C4-2B (cell line): ENCODE data around the gene C5orf58.
A peak's percentile ranks its signal among the peaks of the same experiment; 100 is the strongest.

Source experiments
- H3K27ac ChIP-seq: fragments of 450-650 bp; 2 replicates; pipeline ENCODE4 v1.5.1; 2017
- ZFX ChIP-seq: fragments of 450-650 bp; IDR thresholded peaks from 2 replicates; pipeline ENCODE4 v1.6.1; 2017
- TF ChIP-seq, protein P1 (sequence below): fragments of 450-650 bp; conservative IDR thresholded peaks from 2 replicates; pipeline ENCODE4 v1.5.1; 2017; ENCODE audit warnings: mild to moderate bottlenecking

Gene C5orf58, protein sequence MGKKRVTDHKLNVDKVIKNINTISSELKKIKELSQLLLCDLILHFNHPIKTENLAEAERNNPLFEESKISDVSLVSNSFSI

DNA sequence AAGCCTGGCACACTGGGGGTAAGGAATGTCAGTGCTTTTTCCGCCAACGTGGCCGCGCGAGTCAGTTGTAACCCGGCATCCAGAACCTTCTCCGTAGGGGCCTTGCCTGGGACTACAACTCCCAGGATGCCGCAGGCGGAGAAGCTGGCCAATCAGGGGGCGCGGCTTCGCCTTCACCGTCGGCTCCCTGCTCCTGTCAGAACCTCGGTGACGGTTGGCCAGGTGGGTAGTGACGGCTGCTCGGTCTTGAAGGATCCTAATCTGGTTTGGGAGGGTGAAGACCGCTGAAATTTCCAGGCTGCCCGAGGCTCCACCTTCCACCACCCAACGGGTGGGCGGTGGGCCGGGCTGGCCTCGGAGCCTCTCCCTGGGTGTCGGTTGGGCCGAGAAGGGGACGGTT, at the start of gene C5orf58:
C5orf58 (plus strand) TSS at position 200 of the 400 bp plus-strand sequence. CDS start 1,992 bp downstream, outside the sequence.
- no peak within 1 kb of the TSS for H3K27ac ChIP-seq
- TF ChIP-seq, protein P1, sequence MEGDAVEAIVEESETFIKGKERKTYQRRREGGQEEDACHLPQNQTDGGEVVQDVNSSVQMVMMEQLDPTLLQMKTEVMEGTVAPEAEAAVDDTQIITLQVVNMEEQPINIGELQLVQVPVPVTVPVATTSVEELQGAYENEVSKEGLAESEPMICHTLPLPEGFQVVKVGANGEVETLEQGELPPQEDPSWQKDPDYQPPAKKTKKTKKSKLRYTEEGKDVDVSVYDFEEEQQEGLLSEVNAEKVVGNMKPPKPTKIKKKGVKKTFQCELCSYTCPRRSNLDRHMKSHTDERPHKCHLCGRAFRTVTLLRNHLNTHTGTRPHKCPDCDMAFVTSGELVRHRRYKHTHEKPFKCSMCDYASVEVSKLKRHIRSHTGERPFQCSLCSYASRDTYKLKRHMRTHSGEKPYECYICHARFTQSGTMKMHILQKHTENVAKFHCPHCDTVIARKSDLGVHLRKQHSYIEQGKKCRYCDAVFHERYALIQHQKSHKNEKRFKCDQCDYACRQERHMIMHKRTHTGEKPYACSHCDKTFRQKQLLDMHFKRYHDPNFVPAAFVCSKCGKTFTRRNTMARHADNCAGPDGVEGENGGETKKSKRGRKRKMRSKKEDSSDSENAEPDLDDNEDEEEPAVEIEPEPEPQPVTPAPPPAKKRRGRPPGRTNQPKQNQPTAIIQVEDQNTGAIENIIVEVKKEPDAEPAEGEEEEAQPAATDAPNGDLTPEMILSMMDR = no peak
- TF ChIP-seq ZFX = no peak

DNA sequence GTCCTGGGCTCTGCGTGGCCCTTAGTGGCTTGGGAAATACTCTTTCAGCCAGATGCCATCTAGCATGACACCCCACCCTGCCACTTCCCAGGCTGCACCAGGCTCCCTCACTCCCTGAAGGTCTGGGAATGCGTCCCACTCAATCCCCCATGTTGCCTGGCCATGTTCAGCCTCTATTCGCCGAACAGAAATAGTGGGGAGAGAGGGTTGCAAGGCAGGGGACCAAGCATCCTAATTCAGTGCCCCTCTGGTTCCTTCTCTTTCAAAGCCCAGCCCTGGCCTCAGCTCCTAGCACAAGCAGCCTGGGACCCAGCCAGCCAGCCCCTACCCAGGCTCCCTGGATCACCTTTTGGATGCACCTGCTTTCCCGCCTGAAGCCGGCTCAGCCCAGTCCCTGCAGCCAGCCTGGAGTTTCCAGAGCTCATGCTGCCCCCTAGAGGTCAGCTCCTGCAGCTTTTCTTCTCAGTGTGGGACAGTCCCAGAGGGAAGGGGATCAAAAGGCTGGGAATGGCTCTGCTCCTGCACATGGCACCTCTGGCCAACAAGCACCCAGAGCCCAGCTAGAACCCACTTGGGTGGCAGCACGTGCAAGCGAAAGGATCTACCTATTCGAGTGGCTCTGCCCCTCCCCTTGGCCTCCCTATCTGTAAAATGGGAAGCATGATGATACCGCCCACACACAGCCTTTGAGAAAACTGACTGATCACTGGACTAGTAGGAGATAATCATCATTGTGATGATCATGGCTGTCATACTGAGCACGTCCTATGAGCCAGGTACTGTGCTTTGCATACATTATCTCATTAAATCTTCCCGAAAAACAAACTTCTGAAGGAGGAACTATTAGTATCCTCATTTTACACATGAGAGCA, 48.7 kb upstream of the C5orf58 start:
- TF ChIP-seq, protein P1 = peak; percentile 92
- TF ChIP-seq ZFX = no peak
- no peak overlapping the region for H3K27ac ChIP-seq

DNA sequence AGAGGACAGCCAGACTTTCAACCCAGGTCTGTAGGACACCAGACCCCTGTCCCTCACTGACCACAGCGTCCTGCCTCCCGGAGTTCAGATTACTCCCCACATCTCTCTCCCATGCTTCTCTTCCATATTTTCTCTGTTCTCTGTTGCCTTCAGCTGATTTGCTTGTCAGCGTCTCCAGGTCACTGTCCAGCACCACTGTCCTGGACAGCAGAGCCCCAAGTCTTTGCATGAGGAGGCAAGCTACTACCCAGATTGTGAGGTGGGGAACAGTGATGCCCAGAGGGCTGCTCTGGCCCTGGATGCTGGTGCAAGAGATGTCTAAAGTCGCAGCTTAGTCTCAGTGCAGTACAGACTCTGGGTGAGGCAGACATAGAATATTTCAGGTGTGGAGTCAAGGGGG, 48.0 kb upstream of the C5orf58 start:
- TF ChIP-seq, protein P1 = no peak
- no peak for TF ChIP-seq ZFX
- H3K27ac ChIP-seq = no peak overlapping the region

DNA sequence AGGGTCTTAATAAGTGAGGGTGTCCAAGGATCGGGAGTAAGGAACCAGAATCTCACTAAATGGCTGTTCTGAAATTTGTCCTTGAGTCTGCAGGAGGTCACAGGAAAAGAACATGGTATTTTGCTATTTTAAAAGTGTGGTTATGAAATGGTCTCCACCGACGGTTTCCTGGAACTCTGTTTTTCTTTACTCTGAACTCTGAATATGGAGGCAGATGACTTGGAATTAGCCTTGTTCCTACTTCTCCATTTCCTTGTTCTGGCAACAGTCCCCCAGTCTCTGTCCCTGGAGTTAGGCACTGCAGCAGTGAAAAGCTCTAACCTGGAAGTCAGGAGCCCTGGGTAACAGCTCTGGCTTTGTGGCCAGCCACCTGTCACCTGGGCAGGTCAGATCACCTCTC, 46.6 kb upstream of the C5orf58 start:
- TF ChIP-seq ZFX = no peak
- TF ChIP-seq, protein P1 = no peak
- H3K27ac ChIP-seq = no peak overlapping the region

DNA sequence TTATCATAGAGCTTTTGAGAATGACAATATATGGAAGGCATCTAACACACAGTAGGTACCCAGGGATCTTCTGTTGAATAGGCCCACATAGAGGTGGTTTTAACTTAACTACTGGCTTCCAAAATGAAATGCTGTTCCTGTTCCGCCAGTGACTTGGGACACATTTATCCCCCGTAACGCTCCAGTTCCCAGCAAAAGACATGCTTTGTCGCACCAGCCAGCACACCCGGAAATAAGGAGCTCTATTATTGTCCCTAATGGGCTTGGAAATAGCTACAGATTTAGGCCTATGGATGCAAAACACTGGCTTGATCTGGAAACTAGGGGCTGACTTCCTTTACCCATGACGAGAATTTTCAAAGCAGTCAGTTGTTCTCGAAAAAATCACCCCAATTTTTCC, 45.9 kb upstream of the C5orf58 start:
- H3K27ac ChIP-seq = no peak overlapping the region
- no peak for TF ChIP-seq ZFX
- TF ChIP-seq, protein P1 = no peak

DNA sequence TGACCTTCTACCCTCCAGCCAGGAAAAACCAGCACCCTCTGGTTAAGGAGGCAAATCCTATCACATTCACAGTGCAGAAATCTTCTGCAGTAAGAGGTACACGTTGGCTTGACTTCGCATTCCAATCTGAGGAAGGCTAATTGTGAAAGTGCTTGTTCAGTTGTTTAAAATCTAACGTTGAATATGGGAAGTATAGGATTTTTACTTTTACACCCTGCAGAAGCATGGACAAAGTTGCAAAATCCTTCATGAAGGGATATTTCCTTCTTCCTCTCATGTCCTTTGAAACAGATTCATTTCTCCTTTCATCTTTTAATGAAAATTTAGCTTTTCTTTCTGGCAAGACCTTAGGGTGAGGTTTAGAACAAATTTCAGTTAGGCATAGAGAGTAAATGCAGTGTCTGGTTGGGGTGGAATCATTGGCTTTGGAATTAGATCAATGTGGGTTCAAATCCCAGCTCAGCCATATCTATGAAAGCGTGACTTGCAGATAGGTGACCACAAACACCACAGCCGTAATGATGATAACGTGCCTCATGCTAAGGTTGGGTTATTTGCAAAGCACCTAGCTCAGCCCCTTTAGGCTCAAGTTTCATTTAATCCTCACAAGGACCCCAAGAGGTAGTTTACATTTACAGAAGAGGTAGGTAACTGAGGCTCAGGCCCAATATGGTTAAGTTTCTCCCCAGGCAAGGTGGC, 42.2 kb upstream of the C5orf58 start:
- H3K27ac ChIP-seq = no peak overlapping the region
- TF ChIP-seq, protein P1 = no peak
- no peak for TF ChIP-seq ZFX

DNA sequence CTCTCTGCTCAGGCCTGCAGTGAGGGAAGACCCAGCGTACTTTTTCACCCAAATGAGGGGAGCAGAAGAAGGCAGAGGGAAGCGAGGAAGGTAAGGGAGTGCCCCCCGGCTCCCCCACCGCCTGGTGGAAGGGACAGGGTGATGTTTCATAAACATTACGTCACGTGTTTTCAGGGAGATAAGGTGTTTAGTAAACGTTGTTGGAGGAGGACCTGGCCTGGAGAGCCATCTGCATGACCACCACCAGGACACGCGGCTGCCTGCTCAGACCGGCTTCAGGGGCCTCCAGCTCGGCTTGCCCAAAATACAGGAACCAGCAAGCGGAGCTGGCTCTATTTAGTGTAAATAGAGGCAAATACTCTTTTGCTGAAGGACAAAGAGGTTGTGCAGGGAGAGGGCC, 40.0 kb upstream of the C5orf58 start:
- TF ChIP-seq, protein P1 = no peak
- no peak for TF ChIP-seq ZFX
- no peak overlapping the region for H3K27ac ChIP-seq
